MCF 10A (cell line): ENCODE results near the gene RAPGEF6. TPM values are rescaled to one million over a fixed set of nuclear protein-coding genes. Genes with fewer than 3 reads are reported as not detected.

Experiments
- BruUV-seq: library from RNA; stranded (reverse); fragments of 400-500 nt; replicated peaks from 2 replicates; lab custom pipeline; 2021; lab: Mats Ljungman, UMichigan
- CTCF ChIA-PET: fragments of 300-600 bp; sonication (Branson Sonifier 250); formaldehyde crosslinking; extraction: SDS; loops from one replicate; lab custom pipeline; 2021; ENCODE audit warnings: antibody characterized with exemption, inconsistent platforms; lab: Yijun Ruan, JAX
- POLR2A ChIA-PET: fragments of 300-600, 350-650 bp; sonication (Branson Sonifier 250); formaldehyde crosslinking; extraction: SDS; loops from one replicate; lab custom pipeline; 2020; ENCODE audit warnings: antibody characterized with exemption, inconsistent platforms; lab: Yijun Ruan, JAX
- DNase-seq: peaks from one replicate; pipeline ENCODE4 v3.0.0-alpha.2; 2018; ENCODE audit not compliant: unreplicated experiment
- H3K27ac Mint-ChIP-seq: one replicate; pipeline ENCODE4 v1.8.0; 2022; ENCODE audit warnings: mild to moderate bottlenecking, low read depth, mixed read lengths; ENCODE audit not compliant: unreplicated experiment
- H3K27me3 Mint-ChIP-seq: one replicate; pipeline ENCODE4 v1.8.0; 2022; ENCODE audit warnings: mixed read lengths; ENCODE audit not compliant: insufficient read depth, unreplicated experiment
- H3K36me3 Mint-ChIP-seq: one replicate; pipeline ENCODE4 v1.8.0; 2022; ENCODE audit warnings: mild to moderate bottlenecking, moderate library complexity, mixed read lengths; ENCODE audit not compliant: insufficient read depth, unreplicated experiment
- H3K4me1 Mint-ChIP-seq: one replicate; pipeline ENCODE4 v1.8.0; 2022; ENCODE audit warnings: mixed read lengths; ENCODE audit not compliant: insufficient read depth, unreplicated experiment
- H3K4me3 Mint-ChIP-seq: one replicate; pipeline ENCODE4 v1.8.0; 2022; ENCODE audit warnings: mild to moderate bottlenecking, moderate library complexity, mixed read lengths; ENCODE audit not compliant: unreplicated experiment
- H3K9me3 Mint-ChIP-seq: one replicate; pipeline ENCODE4 v1.8.0; 2022; ENCODE audit warnings: mixed read lengths; ENCODE audit not compliant: unreplicated experiment
- CTCF ChIP-seq: fragments of 200-600 bp; IDR thresholded peaks from one replicate; pipeline ENCODE4 v1.8.0; 2022; ENCODE audit warnings: antibody characterized with exemption, mild to moderate bottlenecking; ENCODE audit not compliant: unreplicated experiment
- intact Hi-C: fragments of 100-400 bp; cut with micrococcal nuclease; formaldehyde crosslinking; loops from 2 replicates; pipeline ENCODE4 v1.14.1; 2022
- total RNA-seq: library from RNA; stranded (reverse); gene quantifications from 2 replicates; pipeline ENCODE4 v1.2.3, GENCODE V29; 2022

Gene RAPGEF6
- total RNA-seq, 1 experiment from 2014 or later = 20.5 TPM

DNA sequence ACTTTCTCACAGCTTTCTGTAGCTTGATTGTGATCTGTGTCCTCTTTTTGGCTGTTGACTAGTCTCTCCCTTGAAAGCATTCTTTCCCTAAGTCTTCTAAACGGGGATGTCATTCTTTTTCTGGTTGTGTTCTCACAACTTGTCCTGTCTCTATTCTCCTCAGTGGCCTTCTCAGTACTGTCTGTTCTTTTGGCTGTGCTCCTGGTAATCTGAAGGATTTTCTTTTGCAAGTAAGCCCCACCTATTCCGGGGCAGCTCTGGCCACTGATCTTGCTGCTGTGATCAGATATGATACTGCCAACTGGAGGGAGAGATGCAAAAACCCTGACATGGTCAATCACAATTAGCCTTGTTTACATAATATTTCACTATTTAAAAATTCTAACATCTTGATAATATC is 198.9 kb downstream of the RAPGEF6 start:
- ChIA-PET POLR2A (interaction anchor here (0.7 to 1.5 kb wide), 2 partner anchors 14 to 627 kb away, joined by 3 to 4 read pairs; no protein-coding TSS in a partner anchor), CTCF (interaction anchor here (1.1 kb wide), 1 partner anchor 20 kb away, joined by 3 read pairs; no protein-coding TSS in a partner anchor)
- Mint-ChIP-seq H3K36me3 (peaks cover 67% of the 10 kb centered on the region), H3K27me3 (no peaks in the 10 kb centered on the region), H3K4me1 (no peaks in the 10 kb centered on the region), H3K9me3 (no peaks in the 10 kb centered on the region), H3K4me3 (no peak overlapping the region), H3K27ac (no peak overlapping the region)
- TF ChIP-seq CTCF = no peak
- no TSS peak for BruUV-seq
- intact Hi-C loops = no loop called here
- DNase-seq = no peak

- no peak overlapping the region for H3K27ac Mint-ChIP-seq
- H3K4me1 Mint-ChIP-seq = no peaks in the 10 kb centered on the region
- POLR2A ChIA-PET = interaction anchor here (0.6 kb wide), 1 partner anchor 270 kb away, joined by 3 read pairs; no protein-coding TSS in a partner anchor
- BruUV-seq = no TSS peak
- H3K9me3 Mint-ChIP-seq = no peaks in the 10 kb centered on the region
- intact Hi-C loops = no loop called here
- no peak overlapping the region for H3K4me3 Mint-ChIP-seq
- H3K36me3 Mint-ChIP-seq = peaks cover 84% of the 10 kb centered on the region
- TF ChIP-seq CTCF = no peak
- DNase-seq = no peak
- no peaks in the 10 kb centered on the region for H3K27me3 Mint-ChIP-seq
- CTCF ChIA-PET = interaction anchor here (0.6 kb wide), 1 partner anchor 22 kb away, joined by 3 read pairs; no protein-coding TSS in a partner anchor
These were observed 201.9 kb downstream of the RAPGEF6 start for GRCh38 chr5:131433109-131433508.

DNA sequence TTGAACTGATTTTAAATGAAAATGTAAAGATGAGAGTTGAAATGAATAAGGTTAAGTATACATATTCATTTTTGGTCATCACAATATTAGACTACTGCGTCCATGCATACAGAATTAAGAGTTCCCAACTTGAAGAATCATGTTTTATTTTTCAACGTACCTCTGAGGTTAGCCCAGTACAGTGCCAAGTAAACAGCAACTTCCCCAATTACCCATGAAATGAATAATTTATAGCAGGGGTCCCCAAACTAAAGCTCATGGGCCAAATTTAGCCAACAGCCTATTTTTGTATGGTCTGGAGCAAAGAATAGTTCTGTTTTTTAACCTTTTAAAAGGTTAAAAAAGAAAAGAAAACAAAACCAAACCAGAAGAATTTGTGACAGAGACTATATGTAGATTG is 203.2 kb downstream of the RAPGEF6 start:
- ChIA-PET CTCF (no interaction called here), POLR2A (no interaction called here)
- no peak for DNase-seq
- Mint-ChIP-seq H3K27me3 (no peaks in the 10 kb centered on the region), H3K27ac (no peak overlapping the region), H3K9me3 (no peaks in the 10 kb centered on the region), H3K4me3 (no peak overlapping the region), H3K4me1 (no peaks in the 10 kb centered on the region), H3K36me3 (peaks cover 90% of the 10 kb centered on the region)
- no peak for TF ChIP-seq CTCF
- intact Hi-C loops = no loop called here
- BruUV-seq = no TSS peak

- H3K4me1 Mint-ChIP-seq = no peaks in the 10 kb centered on the region
- ChIA-PET CTCF (interaction anchor here (0.5 to 1.4 kb wide), 5 partner anchors 19 to 347 kb away, joined by 3 read pairs; partner anchors contain the start of gene HINT1), POLR2A (no interaction called here)
- no peak overlapping the region for H3K4me3 Mint-ChIP-seq
- DNase-seq = no peak
- H3K27ac Mint-ChIP-seq = no peak overlapping the region
- no peaks in the 10 kb centered on the region for H3K9me3 Mint-ChIP-seq
- no peak for TF ChIP-seq CTCF
- intact Hi-C loops = no loop called here
- peaks cover 87% of the 10 kb centered on the region for H3K36me3 Mint-ChIP-seq
- no peaks in the 10 kb centered on the region for H3K27me3 Mint-ChIP-seq
- BruUV-seq = no TSS peak
These were observed 204.2 kb downstream of the RAPGEF6 start for GRCh38 chr5:131430794-131431193.
